HL-60 (cell line): ENCODE results near the gene NGF.

Source experiments
- GABPA ChIP-seq: IDR thresholded peaks from 2 replicates; pipeline ENCODE4 v1.6.1; 2012; ENCODE audit warnings: low read depth
- POLR2AphosphoS5 ChIP-seq: IDR thresholded peaks from 2 replicates; pipeline ENCODE4 v1.6.1; 2012; ENCODE audit warnings: low read depth
- REST ChIP-seq: IDR thresholded peaks from 2 replicates; pipeline ENCODE4 v1.6.1; 2012; ENCODE audit warnings: low read depth; ENCODE audit not compliant: insufficient replicate concordance
- TF ChIP-seq, protein P1 (sequence below): IDR thresholded peaks from one replicate; pipeline ENCODE4 v1.5.1; 2011; ENCODE audit warnings: low read length, control low read depth, inconsistent platforms; ENCODE audit not compliant: insufficient read depth

- TF ChIP-seq POLR2AphosphoS5 (no peak), GABPA (no peak), REST (no peak)
- TF ChIP-seq, protein P1, sequence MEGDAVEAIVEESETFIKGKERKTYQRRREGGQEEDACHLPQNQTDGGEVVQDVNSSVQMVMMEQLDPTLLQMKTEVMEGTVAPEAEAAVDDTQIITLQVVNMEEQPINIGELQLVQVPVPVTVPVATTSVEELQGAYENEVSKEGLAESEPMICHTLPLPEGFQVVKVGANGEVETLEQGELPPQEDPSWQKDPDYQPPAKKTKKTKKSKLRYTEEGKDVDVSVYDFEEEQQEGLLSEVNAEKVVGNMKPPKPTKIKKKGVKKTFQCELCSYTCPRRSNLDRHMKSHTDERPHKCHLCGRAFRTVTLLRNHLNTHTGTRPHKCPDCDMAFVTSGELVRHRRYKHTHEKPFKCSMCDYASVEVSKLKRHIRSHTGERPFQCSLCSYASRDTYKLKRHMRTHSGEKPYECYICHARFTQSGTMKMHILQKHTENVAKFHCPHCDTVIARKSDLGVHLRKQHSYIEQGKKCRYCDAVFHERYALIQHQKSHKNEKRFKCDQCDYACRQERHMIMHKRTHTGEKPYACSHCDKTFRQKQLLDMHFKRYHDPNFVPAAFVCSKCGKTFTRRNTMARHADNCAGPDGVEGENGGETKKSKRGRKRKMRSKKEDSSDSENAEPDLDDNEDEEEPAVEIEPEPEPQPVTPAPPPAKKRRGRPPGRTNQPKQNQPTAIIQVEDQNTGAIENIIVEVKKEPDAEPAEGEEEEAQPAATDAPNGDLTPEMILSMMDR, result no peak
These were observed 14.6 kb downstream of the NGF start for GRCh38 chr1:115323366-115324004.
